ENCODE results near the gene ARVCF. TPM values are rescaled to one million over a fixed set of nuclear protein-coding genes. Genes with fewer than 3 reads are reported as not detected.

The ARVCF gene
- total RNA-seq, 3 donors from 2014 or later = 11.2 to 15.3 (median 15.1) TPM

DNA sequence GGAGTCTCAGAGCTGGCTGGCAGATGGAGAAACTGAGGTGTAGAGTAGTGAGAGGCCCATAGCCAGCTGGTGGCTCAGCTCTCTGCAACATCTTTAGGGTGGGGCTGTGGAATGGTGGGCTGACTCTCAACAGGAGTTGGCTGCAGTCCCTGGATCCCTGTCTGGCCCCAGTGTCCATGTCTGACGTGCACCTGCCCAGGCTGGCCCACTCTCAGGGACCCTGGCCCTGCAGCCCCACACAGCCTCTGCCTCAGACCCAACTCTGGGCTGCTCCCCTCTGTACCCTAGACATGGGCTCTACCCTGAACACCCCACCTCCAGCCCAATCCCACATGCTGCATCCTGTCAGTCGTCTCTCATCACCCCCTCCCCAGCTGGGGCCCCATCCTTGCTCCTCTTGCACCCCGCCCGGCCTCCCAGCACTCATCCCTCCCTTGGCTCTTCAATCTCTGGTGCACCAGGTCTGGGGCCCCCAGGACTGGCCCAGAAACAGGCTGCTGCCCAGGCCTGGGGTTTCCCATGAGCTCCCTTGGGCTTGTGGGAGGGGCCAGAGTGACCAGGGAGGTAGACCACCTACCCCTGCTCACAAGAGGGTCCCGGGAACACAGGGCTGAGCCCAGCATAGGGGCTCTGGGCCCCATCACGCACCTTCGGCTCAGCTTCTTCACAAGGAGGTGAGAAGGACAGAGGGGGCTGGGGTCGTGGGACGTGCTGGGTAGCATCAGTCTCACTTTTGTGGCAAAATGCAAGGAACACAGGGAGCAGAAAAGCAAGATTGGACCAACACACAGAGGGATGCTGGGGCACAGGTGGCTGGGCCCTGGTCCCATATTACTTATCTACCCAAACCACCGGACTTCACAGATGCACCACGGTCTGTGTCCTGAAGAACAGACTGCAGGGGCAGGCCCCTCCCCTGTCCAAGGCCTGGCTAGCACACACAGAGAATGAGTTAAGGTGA is 31.5 kb downstream of the ARVCF start:
- H3K36me3 ChIP-seq (ENCODE audit: low read depth) = no peaks in the 10 kb centered on the region
- H3K9me3 ChIP-seq = no peaks in the 10 kb centered on the region
- intact Hi-C loops (cut with DNase I, micrococcal nuclease) = no loop called here
- TF ChIP-seq, protein P1, sequence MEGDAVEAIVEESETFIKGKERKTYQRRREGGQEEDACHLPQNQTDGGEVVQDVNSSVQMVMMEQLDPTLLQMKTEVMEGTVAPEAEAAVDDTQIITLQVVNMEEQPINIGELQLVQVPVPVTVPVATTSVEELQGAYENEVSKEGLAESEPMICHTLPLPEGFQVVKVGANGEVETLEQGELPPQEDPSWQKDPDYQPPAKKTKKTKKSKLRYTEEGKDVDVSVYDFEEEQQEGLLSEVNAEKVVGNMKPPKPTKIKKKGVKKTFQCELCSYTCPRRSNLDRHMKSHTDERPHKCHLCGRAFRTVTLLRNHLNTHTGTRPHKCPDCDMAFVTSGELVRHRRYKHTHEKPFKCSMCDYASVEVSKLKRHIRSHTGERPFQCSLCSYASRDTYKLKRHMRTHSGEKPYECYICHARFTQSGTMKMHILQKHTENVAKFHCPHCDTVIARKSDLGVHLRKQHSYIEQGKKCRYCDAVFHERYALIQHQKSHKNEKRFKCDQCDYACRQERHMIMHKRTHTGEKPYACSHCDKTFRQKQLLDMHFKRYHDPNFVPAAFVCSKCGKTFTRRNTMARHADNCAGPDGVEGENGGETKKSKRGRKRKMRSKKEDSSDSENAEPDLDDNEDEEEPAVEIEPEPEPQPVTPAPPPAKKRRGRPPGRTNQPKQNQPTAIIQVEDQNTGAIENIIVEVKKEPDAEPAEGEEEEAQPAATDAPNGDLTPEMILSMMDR (IDR thresholded peaks at IDR 0.05) = no peak
- DNase-seq (peak in 2 of 3 donors; percentile 24 to 45), ATAC-seq (no peak)
- no peak overlapping the region for H3K4me3 ChIP-seq
- peaks cover 11% of the 10 kb centered on the region for H3K4me1 ChIP-seq (ENCODE audit: low read depth)

DNA sequence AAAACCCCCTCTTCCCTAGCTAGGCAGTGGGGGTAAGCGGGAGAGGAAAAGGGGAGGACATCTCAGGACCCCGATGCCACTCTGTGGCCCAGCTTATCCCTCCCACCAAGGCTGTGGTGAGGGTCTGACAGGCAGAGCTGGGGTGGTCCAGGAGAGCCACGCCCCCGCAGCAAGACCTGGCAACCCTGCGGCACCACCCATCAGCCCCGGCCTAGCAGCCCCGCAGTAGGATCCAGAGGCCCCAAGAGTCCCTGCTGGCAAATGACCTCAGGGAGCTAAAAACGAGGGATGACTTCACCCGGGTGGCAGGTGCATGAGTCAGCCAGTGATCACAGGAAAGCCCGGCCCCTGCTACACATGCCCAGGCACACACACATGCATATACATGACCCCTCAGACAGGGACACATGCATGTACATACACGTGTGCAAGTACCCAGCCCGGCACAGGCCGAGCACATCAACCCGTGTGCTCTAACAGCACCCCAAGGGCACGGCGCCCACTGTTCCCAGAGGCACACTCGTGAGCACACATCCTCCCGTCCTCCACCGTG is 32.3 kb downstream of the ARVCF start:
- no peak for ATAC-seq
- H3K4me1 ChIP-seq (ENCODE audit: low read depth) = peaks cover 11% of the 10 kb centered on the region
- DNase-seq = peak in 2 of 3 donors; percentile 17 to 36
- intact Hi-C loops (cut with DNase I, micrococcal nuclease) = no loop called here
- H3K9me3 ChIP-seq = no peaks in the 10 kb centered on the region
- no peaks in the 10 kb centered on the region for H3K36me3 ChIP-seq (ENCODE audit: low read depth)
- TF ChIP-seq, protein P1 (IDR thresholded peaks at IDR 0.05) = no peak
- H3K4me3 ChIP-seq = no peak overlapping the region

DNA sequence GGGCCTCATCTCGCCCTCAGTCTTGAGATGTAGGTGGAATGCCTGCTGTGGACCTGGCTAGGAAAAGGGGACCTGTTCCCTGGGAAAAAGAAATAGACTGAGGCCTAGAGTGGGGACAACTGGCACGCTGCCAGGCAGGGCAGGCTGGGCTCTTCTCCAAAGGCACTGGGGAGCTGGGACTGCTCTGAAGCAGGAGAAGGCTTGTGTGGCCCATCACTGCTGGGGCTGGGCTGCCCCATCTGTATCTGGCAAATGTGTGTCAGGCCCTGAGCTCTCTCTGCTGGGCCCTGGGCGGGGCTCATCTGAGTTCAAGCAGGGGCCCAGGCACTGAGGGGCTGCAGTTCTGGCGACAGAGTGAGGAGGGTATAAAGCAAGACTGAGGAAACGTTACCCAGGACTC is 32.9 kb downstream of the ARVCF start:
- peak in 2 of 3 donors; percentile 16 to 27 for DNase-seq
- H3K4me1 ChIP-seq (ENCODE audit: low read depth) = peaks cover 11% of the 10 kb centered on the region
- intact Hi-C loops (cut with DNase I, micrococcal nuclease) = no loop called here
- no peak for ATAC-seq
- H3K9me3 ChIP-seq = no peaks in the 10 kb centered on the region
- no peak overlapping the region for H3K4me3 ChIP-seq
- TF ChIP-seq, protein P1 (IDR thresholded peaks at IDR 0.05) = no peak
- no peaks in the 10 kb centered on the region for H3K36me3 ChIP-seq (ENCODE audit: low read depth)

DNA sequence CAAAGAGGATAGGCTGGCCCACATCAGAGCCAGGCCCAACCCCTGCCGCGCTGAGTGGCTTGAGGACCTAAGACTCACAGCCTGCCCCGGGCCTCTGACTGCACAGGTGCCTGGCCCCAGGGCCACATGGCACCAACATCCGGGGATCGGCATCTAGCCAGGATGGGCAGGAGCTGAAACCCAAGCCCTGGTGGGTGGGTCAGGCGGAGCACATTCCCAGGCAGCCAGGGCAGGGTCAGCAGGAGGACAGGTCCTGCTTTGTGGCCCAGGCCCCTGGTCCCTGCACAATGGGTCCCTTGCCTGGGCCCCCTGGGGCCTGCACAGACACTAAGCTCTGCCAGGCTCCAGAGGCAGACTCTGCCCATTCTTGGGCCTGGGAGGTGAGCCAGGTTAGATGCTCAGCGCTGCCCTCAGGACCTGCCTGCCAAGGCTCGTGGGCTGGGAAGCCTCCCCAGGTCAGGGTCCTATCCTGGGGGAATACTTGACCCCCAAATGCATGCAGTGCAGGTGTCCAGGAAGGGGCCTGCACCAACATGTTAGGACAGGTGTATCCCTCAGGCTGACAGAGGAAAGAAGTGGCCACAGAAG is 33.5 kb downstream of the ARVCF start:
- no peaks in the 10 kb centered on the region for H3K36me3 ChIP-seq (ENCODE audit: low read depth)
- H3K4me3 ChIP-seq = no peak overlapping the region
- intact Hi-C loops (cut with DNase I, micrococcal nuclease) = no loop called here
- TF ChIP-seq, protein P1 (IDR thresholded peaks at IDR 0.05) = no peak
- DNase-seq (peak in 2 of 3 donors; percentile 21 to 41), ATAC-seq (no peak)
- peaks cover 11% of the 10 kb centered on the region for H3K4me1 ChIP-seq (ENCODE audit: low read depth)
- no peaks in the 10 kb centered on the region for H3K9me3 ChIP-seq

DNA sequence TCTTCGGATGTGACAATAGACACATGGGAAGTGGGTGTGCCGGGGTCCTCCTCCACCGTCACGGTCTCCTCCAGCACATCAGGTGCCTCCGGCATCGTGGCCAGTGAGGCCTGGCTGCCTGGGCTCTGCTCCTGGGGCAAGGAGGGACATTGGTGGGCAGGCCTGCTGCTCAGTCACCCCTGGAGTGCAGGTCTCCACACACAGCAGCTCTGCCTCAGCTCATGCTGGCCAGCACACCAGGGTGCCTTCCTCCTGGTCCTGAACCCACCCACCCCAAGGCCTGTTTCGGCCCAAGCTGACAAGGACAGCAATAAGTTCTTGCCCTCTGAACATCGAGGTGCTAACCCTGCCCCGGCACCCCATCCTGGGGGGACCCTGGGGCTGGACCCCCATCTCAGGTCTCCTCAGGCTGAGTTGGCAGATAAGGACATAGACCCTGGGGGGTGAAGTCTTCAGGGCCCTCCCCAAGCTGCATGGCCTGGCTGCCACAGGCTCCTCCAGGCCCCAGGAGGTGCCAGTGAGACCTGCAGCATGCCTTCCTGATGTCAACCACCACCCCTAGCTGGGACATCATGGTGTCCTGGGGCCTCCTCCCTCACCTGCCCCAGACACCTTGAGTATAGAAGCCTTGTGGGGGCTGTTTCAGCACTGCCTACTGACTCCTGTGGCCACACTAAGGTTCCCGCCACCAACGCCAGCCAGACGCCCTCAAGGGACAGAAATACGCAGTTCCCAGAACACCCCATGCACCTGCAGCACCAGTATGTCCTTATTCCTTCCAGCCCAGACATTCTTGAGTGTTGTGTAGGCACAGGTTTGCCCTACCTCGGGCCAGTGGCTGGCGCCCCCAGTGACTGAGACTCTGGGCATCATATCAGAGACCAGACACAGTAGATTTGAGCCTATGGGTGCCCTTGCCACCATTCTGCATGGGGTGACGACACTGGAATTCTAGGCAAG is 34.4 kb downstream of the ARVCF start:
- Histone ChIP-seq H3K9me3 (no peaks in the 10 kb centered on the region), H3K4me3 (no peak overlapping the region), H3K4me1 (ENCODE audit: low read depth) (peaks cover 11% of the 10 kb centered on the region), H3K36me3 (ENCODE audit: low read depth) (no peaks in the 10 kb centered on the region)
- peak in 1 of 3 donors; percentile 9 for DNase-seq
- intact Hi-C loops (cut with DNase I, micrococcal nuclease) = no loop called here
- ATAC-seq = no peak
- TF ChIP-seq, protein P1 (IDR thresholded peaks at IDR 0.05) = no peak
